ENCODE data around the gene TMEM101.

DNA sequence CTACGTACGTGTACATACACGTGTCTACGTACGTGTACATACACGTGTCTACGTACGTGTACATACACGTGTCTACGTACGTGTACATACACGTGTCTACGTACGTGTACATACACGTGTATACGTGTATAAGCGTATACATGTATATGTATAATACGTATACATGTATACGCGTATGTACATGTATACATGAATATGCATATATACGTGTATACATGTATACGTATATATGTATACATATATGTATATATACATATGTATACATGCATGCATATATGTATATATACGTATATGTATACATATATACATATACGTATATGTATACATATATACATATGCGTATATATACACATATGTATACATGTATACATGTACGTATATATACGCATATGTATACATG is 38.9 kb downstream of the TMEM101 start:
- TF ChIP-seq, protein P1, sequence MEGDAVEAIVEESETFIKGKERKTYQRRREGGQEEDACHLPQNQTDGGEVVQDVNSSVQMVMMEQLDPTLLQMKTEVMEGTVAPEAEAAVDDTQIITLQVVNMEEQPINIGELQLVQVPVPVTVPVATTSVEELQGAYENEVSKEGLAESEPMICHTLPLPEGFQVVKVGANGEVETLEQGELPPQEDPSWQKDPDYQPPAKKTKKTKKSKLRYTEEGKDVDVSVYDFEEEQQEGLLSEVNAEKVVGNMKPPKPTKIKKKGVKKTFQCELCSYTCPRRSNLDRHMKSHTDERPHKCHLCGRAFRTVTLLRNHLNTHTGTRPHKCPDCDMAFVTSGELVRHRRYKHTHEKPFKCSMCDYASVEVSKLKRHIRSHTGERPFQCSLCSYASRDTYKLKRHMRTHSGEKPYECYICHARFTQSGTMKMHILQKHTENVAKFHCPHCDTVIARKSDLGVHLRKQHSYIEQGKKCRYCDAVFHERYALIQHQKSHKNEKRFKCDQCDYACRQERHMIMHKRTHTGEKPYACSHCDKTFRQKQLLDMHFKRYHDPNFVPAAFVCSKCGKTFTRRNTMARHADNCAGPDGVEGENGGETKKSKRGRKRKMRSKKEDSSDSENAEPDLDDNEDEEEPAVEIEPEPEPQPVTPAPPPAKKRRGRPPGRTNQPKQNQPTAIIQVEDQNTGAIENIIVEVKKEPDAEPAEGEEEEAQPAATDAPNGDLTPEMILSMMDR (IDR thresholded peaks at IDR 0.05; ENCODE audit: borderline replicate concordance, extremely low read depth, low read length, poor library complexity, severe bottlenecking): no peak
- no peak for TF ChIP-seq EZH2 (IDR thresholded peaks at IDR 0.05; ENCODE audit: borderline replicate concordance, low read depth, low read length, severe bottlenecking)
